Activated CD8-positive, alpha-beta memory T cell treated with anti-CD3 and anti-CD28 coated beads, Interleukin-2, amount 10 ng/mL, durations not matched to agents 7 days and 5 days (primary cell): Measurements from ENCODE around the gene CEP170B. TPM values are rescaled to one million over a fixed set of nuclear protein-coding genes. Genes with fewer than 3 reads are reported as not detected.
A peak's percentile ranks its signal among the peaks of the same experiment; 100 is the strongest.
"Not testable (repeated sequence)": the region's sequence is repeated elsewhere in the genome, so short reads cannot be mapped to it uniquely, and the experiment has no call there.

Source experiments
- ATAC-seq: fragments of 150-1000 bp; cut with Tn5 transposase; one replicate; pipeline ENCODE4 v1.10.0; 2021; ENCODE audit warnings: moderate library complexity
- CTCF ChIA-PET: fragments of 350-600 bp; sonication (Branson Sonifier 250); formaldehyde crosslinking; loops from one replicate; lab custom pipeline; 2021; ENCODE audit warnings: antibody characterized with exemption; lab: Charles Lee
- DNase-seq: peaks from one replicate; pipeline ENCODE4 v3.0.0-alpha.2; 2020
- H3K27ac Mint-ChIP-seq: one replicate; pipeline ENCODE4 v1.8.0; 2021; ENCODE audit warnings: mild to moderate bottlenecking, mixed read lengths
- H3K27me3 Mint-ChIP-seq: one replicate; pipeline ENCODE4 v1.8.0; 2021; ENCODE audit warnings: mixed read lengths
- H3K36me3 Mint-ChIP-seq: one replicate; pipeline ENCODE4 v1.8.0; 2021; ENCODE audit warnings: mild to moderate bottlenecking, mixed read lengths
- H3K4me1 Mint-ChIP-seq: one replicate; pipeline ENCODE4 v1.8.0; 2021; ENCODE audit warnings: mixed read lengths
- H3K4me3 Mint-ChIP-seq: one replicate; pipeline ENCODE4 v1.8.0; 2021; ENCODE audit warnings: mild to moderate bottlenecking, moderate library complexity, mixed read lengths
- H3K9me3 Mint-ChIP-seq: one replicate; pipeline ENCODE4 v1.8.0; 2022; ENCODE audit warnings: low read depth, mixed read lengths
- total RNA-seq, 2 experiments: library from RNA; stranded (reverse); gene quantifications; one replicate each; pipeline ENCODE4 v1.2.3, GENCODE V29; 2021

CEP170B gene
- total RNA-seq, 2 experiments from 2014 or later, result 4.6 to 8.5 TPM

DNA sequence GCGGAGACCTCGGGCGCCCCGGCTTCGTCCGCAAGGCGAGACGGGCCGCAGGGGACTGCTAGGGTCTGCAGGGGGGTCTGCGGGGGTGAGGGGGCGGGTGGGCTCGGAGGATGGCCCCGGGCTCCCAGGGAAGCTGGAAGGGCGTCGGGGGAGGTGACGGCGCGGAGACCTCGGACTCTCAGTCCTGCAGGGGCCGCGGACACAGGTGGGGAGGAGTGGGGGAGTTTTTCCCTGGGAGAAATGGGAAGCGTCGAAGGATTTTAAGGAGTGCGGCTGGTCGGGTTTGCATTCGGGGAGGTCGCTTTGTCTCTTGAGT is 38.2 kb upstream of the CEP170B start:
- peaks cover 29% of the 10 kb centered on the region for H3K27me3 Mint-ChIP-seq
- no peak overlapping the region for H3K27ac Mint-ChIP-seq
- DNase-seq (no peak), ATAC-seq (no peak)
- CTCF ChIA-PET, result interaction anchor here (0.6 to 5.2 kb wide), 16 partner anchors 14 to 103 kb away, joined by 3 to 124 read pairs (median 4); partner anchors contain the start of genes ADSS1, AKT1, SIVA1 and ZBTB42
- peak overlapping the region; percentile 45 for H3K4me3 Mint-ChIP-seq
- peaks cover 4% of the 10 kb centered on the region for H3K36me3 Mint-ChIP-seq
- H3K9me3 Mint-ChIP-seq, result peaks cover 6% of the 10 kb centered on the region
- H3K4me1 Mint-ChIP-seq, result peaks cover 14% of the 10 kb centered on the region

DNA sequence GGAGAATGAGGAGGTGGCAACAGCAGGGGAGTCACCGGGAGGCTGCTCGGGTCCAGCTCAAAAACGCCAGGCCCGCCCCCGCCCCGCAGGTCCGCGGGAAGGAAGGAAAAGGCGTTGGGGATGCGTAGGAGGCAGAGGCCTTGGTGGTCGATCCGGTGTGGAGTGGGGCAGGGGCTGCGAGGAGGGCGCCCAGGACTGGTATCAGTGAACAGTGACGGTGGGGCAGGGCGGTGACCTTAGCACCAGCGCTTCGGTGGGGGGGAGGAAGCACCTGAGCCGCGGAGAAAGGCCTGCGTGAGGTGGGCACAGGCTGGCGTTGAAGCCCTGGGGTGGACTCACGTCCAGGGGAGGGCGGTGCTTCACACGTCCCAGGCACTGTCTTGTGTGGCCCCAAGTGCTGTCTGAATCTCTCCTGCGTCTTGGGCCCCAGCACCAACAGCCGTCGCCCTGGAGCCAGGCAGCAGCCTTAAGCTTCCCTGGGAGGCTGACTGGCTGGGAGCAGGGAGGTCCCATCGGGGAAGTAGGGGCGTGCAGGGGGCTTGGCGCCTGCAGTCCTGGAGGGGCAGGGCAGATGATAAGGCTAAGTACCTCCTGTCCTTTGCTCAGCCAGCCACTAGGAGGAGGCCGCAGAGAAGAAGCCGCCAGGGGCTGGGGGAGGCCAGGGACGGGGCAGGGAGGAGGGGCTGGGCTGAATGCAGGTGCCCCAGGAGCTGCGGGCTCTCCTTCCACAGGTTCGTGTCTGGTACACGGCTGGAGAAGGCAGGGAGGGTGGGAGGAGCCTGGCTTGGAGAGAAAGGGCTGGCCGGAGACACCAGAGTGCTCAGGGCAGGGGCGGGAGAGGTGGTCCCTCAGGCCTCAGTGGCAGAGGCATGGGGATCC is 37.7 kb upstream of the CEP170B start:
- Mint-ChIP-seq H3K9me3 (peaks cover 6% of the 10 kb centered on the region), H3K27ac (no peak overlapping the region), H3K27me3 (peaks cover 29% of the 10 kb centered on the region), H3K4me1 (peaks cover 14% of the 10 kb centered on the region), H3K36me3 (peaks cover 4% of the 10 kb centered on the region), H3K4me3 (peak overlapping the region; percentile 45)
- DNase-seq, result peak; percentile 64
- peak; percentile 58 for ATAC-seq
- CTCF ChIA-PET, result interaction anchor here (0.6 to 5.2 kb wide), 15 partner anchors 14 to 104 kb away, joined by 3 to 124 read pairs (median 4); partner anchors contain the start of genes ADSS1, AKT1, SIVA1 and ZBTB42

DNA sequence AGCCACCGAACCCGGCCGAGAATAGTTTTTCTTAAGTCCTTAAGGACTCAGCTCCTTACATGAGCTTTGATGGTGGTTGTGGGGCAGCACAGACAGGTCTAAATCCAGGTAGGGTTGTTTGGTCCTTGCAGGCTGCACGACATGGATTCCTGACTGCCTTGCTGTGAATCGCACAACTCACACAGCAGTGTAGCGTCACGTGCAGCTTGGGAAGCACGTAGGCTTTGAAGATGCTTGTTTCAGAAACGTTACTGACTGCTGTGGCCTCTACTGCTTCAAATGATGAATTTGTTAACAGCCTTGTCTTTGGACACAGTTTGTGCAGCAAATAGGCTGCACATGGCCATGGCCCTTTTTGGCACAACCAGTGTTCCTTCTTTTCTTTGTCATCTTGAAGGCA is 34.3 kb upstream of the CEP170B start:
- Mint-ChIP-seq H3K4me3 (no peak overlapping the region), H3K4me1 (peaks cover 10% of the 10 kb centered on the region), H3K9me3 (no peaks in the 10 kb centered on the region), H3K27ac (no peak overlapping the region), H3K27me3 (peaks cover 15% of the 10 kb centered on the region), H3K36me3 (no peaks in the 10 kb centered on the region)
- CTCF ChIA-PET, result interaction anchor here (1.2 kb wide), 1 partner anchor 62 kb away, joined by 7 read pairs; no protein-coding TSS in a partner anchor
- ATAC-seq (no peak), DNase-seq (no peak)

DNA sequence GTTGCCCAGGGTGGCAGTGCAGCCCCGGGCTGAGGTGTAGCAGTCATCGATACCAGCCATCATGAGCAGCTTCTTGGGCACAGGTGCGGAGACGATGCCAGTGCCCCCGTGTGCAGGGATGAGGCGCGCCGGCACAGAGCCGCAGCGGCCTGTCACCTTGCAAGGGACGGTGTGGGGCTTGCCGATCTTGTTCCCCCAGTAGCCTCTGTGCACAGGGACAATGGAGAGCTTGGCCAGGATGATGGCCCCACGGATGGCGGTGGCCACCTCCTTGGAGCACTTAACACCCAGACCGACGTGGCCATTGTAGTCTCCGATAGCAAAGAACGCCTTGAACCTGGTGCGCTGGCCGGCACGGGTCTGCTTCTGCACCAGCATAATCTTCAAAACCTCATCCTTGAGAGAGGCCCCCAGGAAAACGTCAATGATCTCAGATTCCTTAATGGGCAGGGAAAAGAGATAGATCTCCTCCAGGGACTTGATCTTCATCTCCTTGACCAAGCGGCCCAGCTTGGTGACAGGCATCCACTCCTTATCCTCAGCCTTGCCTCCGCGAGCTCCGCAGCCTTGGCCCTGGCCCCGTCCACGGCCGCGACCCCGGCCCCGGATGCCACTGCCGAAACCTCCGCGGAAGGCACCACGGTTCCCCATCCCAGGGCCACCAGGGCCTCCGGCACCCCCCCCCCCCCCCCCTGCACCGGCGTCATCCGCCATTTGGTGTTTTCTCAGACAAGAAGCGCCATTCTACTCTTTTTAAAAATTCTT is 28.7 kb upstream of the CEP170B start:
- not testable (repeated sequence) for H3K36me3 Mint-ChIP-seq, ATAC-seq, H3K27ac Mint-ChIP-seq, H3K9me3 Mint-ChIP-seq, H3K4me3 Mint-ChIP-seq, H3K4me1 Mint-ChIP-seq, DNase-seq
- CTCF ChIA-PET, result interaction anchor here (0.7 kb wide), 1 partner anchor 1199 kb away, joined by 3 read pairs; no protein-coding TSS in a partner anchor
- peaks cover 27% of the 10 kb centered on the region for H3K27me3 Mint-ChIP-seq

DNA sequence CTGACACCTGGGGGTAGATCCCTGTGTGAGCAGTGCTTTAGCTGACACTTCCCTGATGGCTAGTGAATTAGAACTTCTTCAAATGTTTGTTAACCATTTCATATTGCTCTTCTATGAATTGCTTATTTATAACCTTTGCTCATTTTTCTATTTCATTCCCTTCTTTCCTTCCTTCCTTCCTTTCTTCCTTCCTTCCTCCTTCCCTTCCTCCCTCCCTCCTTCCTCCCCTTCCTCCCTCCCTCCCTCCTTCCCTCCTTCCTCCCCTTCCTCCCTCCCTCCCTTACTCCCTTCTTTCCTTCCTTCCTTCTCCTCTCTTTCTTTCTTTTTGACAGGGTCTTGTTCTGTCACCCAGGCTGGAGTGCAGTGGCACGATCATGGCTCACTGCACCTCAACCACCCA is 23.3 kb upstream of the CEP170B start:
- CTCF ChIA-PET, result interaction anchor here (0.8 to 1.0 kb wide), 2 partner anchors 14 to 73 kb away, joined by 3 read pairs; no protein-coding TSS in a partner anchor

DNA sequence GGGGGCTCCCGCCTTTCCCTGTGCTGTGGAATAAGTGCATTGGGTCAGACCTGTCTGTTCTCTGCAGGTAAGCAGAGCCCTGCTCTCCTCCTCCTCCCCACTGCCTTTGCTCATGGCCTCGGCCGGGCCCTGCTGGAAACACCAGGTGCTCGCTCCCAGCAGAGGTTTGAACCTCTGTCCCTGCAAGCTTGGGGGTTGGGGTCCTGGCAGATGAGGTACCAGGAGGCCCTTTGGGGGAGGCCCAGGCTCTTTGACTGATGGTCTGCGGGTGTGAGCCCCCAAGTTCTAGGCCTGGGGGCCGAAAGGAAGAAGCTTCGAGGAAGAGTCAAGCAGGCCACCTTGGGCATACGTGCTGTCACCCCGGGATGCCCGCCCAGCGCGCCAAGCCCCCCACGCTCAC is 22.1 kb upstream of the CEP170B start:
- H3K27me3 Mint-ChIP-seq, result peaks cover 74% of the 10 kb centered on the region

More for the DNA sequence above, 23.3 kb upstream of the CEP170B start:
- Mint-ChIP-seq H3K9me3 (no peaks in the 10 kb centered on the region), H3K4me1 (no peaks in the 10 kb centered on the region), H3K27me3 (peaks cover 75% of the 10 kb centered on the region), H3K4me3 (no peak overlapping the region), H3K27ac (no peak overlapping the region), H3K36me3 (no peaks in the 10 kb centered on the region)
- ATAC-seq, result no peak
- DNase-seq, result no peak

DNA sequence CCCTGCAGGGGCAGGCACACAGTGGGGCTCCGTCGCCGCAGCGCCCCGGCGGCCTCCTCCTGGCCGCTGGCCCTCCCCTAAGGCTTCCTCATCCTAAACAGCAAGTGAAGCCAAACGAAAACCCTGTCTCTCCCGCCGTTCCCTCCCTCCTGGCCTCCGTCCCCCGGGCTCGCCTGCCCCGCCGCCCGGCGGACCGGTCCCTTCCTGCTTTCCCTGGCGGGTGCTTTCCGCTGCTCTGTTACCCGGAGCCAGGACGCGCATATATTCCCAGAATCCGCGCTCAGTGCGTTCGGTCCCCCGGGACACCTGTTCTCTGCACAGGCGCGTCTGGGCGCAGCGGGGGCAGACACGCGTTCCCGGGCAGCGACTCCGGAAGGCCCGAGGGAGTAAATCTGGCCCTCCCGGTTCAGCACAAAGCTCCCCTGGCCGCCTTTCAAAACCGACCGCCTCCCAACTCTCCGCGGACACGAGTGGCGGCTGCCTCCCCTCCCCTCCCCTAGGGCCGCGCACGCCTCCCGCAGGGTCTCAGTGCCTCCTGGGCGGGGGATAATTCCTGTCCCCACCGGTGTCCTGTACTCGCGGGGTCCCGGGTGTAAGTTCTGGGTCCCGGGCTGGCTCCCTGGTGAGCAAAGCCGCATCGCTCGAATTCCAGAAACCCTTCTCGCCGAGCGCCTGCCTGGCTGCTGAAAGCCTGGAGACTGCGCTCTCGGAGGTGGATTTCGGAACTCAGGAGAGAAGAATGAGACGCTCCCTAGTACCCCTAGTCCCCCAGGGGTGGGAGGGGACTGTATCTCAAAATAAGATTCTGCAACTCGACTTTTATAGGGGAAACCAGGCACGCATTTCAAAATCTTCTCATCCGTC is 21.4 kb upstream of the CEP170B start:
- Mint-ChIP-seq H3K4me3 (no peak overlapping the region), H3K27ac (no peak overlapping the region), H3K4me1 (no peaks in the 10 kb centered on the region), H3K9me3 (no peaks in the 10 kb centered on the region), H3K27me3 (peaks cover 67% of the 10 kb centered on the region), H3K36me3 (no peaks in the 10 kb centered on the region)
- ATAC-seq, result no peak
- no peak for DNase-seq
- CTCF ChIA-PET, result interaction anchor here (0.6 kb wide), 1 partner anchor 749 kb away, joined by 3 read pairs; no protein-coding TSS in a partner anchor

More for the DNA sequence above, 22.1 kb upstream of the CEP170B start:
- H3K36me3 Mint-ChIP-seq, result no peaks in the 10 kb centered on the region
- H3K9me3 Mint-ChIP-seq, result no peaks in the 10 kb centered on the region
- no peak overlapping the region for H3K27ac Mint-ChIP-seq
- ATAC-seq, result no peak
- DNase-seq, result no peak
- H3K4me1 Mint-ChIP-seq, result no peaks in the 10 kb centered on the region
- H3K4me3 Mint-ChIP-seq, result no peak overlapping the region
- CTCF ChIA-PET, result no interaction called here

DNA sequence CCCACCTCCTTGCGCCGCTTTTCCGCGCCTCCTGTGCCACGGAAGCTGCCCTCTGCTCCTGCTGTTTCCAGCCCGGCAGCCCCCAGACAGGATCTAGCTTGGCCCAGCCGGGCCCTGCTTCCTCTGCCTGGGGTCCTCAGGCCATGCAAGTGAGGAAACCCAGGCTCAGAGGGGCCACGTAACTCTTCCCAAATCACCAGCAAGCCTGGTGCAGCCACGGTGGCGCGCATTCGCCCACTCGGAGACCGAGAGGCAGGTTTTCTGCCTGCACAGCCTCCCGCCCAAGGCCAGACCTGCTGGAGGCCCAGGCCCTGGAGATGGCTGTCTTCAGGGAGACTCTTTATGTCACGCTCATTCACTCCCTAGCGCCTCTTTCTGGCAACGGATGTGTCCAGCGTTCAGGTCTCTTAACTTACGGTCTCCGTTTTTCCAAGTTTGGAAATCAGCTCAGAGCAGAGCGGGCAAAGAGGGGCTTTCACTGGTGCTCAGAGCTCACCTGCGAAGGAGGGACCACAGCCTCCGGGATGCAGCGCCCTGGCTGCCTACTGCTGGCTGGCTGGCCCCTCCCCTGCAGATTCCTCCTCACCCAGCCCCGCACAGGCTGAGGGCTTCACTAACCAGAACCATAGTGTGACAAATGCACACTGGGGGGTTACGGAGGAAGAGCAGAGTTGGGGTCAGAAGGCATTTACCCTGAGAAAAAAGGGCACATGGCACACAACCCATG is 20.6 kb upstream of the CEP170B start:
- peaks cover 61% of the 10 kb centered on the region for H3K27me3 Mint-ChIP-seq
- CTCF ChIA-PET, result interaction anchor here (0.6 kb wide), 1 partner anchor 750 kb away, joined by 3 read pairs; no protein-coding TSS in a partner anchor
- DNase-seq (no peak), ATAC-seq (no peak)
- H3K4me3 Mint-ChIP-seq, result no peak overlapping the region
- no peaks in the 10 kb centered on the region for H3K36me3 Mint-ChIP-seq
- no peak overlapping the region for H3K27ac Mint-ChIP-seq
- H3K9me3 Mint-ChIP-seq, result no peaks in the 10 kb centered on the region
- H3K4me1 Mint-ChIP-seq, result no peaks in the 10 kb centered on the region

DNA sequence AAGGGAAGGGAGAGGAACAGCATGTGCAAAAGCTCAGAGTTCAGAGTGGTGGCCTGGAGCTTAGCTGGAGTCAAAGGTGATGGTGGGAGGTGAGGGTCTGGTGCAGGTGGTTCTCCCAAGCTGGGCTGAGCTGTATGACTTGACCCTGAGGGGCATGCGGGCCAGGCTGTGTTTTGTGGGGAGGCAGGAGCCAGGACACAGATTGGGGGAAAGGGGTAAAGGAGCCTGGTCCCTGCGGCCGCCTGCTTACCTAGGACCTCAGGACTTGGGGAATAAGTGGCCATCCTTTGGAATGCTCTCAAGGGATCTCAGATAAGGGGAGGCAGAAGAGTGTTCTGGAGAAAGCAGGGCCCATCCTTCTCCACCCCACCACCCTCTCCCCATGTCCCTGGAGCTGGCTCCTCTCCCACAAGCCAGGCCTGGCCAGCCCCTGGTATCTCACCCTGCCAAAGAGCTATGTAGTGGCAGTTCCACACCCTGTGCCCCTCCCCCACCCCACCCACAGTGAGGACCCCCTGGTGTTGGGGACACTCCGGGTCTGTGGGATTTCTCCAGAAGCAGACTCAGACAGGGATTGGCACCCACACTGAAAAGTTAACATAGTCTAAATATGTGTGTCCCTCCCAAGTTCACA is 19.9 kb upstream of the CEP170B start:
- Mint-ChIP-seq H3K36me3 (no peaks in the 10 kb centered on the region), H3K27ac (no peak overlapping the region), H3K9me3 (no peaks in the 10 kb centered on the region), H3K4me1 (no peaks in the 10 kb centered on the region), H3K27me3 (peaks cover 61% of the 10 kb centered on the region), H3K4me3 (no peak overlapping the region)
- CTCF ChIA-PET, result interaction anchor here (1.3 kb wide), 1 partner anchor 205 kb away, joined by 3 read pairs; no protein-coding TSS in a partner anchor
- no peak for DNase-seq
- ATAC-seq, result no peak

DNA sequence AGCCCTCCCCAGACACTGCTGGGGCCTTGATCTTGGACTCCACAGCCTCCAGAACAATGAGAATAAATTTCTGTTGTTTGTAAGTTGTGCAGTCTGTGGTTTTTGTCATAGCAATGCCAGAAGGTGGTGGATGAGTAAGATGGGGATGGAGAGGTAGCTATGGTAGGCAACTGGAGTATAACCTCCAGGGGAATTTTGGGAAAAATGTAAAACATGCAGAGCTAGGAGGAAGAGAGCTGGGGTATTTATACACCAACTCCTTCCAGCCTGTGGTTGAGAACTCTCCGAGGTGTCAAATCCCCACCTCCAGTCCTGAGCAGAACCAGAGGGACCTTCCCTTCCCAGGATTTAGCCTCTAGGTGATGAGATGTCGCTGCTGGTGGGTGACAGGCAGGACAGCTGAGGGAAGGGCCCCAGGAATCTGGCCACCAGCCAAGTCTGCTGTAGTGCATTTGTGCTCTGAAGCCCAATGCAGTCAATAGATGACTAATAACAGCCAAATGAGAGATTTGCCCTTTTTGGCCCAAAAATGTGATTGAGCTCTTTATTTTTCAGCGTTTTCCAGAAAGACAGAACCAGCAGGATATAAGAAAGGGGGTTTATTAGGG is 19.1 kb upstream of the CEP170B start:
- H3K27me3 Mint-ChIP-seq, result peaks cover 56% of the 10 kb centered on the region
- H3K9me3 Mint-ChIP-seq, result no peaks in the 10 kb centered on the region
- CTCF ChIA-PET, result interaction anchor here (0.8 to 1.3 kb wide), 2 partner anchors 77 to 206 kb away, joined by 3 read pairs; no protein-coding TSS in a partner anchor
- no peak overlapping the region for H3K27ac Mint-ChIP-seq
- DNase-seq (no peak), ATAC-seq (no peak)
- no peak overlapping the region for H3K4me3 Mint-ChIP-seq
- H3K4me1 Mint-ChIP-seq, result no peaks in the 10 kb centered on the region
- H3K36me3 Mint-ChIP-seq, result no peaks in the 10 kb centered on the region

DNA sequence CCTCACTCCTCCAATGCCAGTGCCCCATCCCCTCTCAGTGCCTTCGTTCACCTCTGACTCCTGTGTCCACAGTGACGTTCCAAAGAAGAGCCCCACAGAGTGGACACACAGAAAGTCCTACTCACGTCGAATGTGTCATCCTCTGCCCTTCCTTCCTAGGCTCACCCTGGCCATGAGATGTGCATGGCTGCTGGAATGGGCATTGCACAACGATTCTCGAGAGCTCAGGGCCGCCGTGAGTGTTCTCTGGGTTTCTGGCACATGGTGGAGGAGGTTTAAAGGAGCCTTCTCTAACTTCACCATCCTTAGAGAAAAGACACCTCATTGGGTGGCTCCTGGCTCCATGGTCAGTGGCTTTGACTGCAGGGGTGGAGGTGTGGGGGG is 12.8 kb upstream of the CEP170B start:
- peaks cover 5% of the 10 kb centered on the region for H3K27me3 Mint-ChIP-seq
- H3K4me3 Mint-ChIP-seq, result no peak overlapping the region
- ATAC-seq, result no peak
- CTCF ChIA-PET, result no interaction called here
- no peaks in the 10 kb centered on the region for H3K9me3 Mint-ChIP-seq
- no peaks in the 10 kb centered on the region for H3K4me1 Mint-ChIP-seq
- H3K36me3 Mint-ChIP-seq, result no peaks in the 10 kb centered on the region
- H3K27ac Mint-ChIP-seq, result no peak overlapping the region
- DNase-seq, result no peak
